GM18505 (cell line): ENCODE measurements around the gene DNAJB14.

ENCODE experiments used
- ATAC-seq: cut with Tn5 transposase; IDR thresholded peaks from one replicate; pipeline ENCODE4 v1.9.1; 2021; ENCODE audit not compliant: unreplicated experiment
- POLR2A ChIP-seq: IDR thresholded peaks from 4 replicates; pipeline ENCODE4 v1.6.1; 2011; ENCODE audit warnings: borderline replicate concordance; ENCODE audit not compliant: insufficient read depth, insufficient read length; ENCODE audit errors: extremely low read depth

The DNAJB14 gene

DNA sequence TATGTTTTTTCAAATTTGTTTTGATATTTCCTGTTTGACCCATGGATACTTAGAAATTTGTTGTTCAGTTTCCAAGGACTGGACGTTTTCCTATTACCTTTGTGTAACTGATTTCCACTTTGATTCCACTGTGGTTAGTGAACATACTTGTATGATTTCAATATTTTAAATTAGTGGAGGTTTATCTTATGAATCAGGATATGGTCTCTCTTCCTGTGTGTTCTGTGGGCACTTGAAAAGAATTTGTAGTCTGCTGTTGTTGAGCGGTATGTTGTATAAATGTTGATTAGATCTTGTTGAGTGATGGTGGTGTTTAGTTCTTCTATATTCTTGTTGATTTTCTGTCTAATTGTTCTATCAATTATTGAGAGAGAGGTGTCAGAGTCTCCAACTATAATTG lies 31.0 kb downstream of the DNAJB14 start:
- ATAC-seq: no peak
- no peak for TF ChIP-seq POLR2A

DNA sequence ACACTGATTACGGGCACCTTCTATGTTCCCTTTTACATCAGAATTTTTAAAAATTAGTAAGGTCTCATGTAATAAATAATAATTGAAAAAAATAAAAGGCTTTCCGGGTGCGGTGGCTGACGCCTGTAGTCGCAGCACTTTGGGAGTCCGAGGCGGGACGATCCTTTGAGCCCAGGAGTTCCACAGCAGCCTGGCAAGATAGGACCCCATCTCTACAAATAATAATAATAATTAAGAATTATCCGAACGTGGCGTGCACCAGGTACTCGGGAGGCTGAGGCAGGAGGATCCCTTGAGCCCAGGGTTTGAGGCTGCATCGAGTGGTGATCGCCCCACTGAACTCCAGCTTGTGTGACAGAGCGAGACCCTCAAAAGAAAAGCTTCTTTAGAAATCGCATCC lies 51.4 kb downstream of the DNAJB14 start:
- TF ChIP-seq POLR2A: no peak
- ATAC-seq: no peak

DNA sequence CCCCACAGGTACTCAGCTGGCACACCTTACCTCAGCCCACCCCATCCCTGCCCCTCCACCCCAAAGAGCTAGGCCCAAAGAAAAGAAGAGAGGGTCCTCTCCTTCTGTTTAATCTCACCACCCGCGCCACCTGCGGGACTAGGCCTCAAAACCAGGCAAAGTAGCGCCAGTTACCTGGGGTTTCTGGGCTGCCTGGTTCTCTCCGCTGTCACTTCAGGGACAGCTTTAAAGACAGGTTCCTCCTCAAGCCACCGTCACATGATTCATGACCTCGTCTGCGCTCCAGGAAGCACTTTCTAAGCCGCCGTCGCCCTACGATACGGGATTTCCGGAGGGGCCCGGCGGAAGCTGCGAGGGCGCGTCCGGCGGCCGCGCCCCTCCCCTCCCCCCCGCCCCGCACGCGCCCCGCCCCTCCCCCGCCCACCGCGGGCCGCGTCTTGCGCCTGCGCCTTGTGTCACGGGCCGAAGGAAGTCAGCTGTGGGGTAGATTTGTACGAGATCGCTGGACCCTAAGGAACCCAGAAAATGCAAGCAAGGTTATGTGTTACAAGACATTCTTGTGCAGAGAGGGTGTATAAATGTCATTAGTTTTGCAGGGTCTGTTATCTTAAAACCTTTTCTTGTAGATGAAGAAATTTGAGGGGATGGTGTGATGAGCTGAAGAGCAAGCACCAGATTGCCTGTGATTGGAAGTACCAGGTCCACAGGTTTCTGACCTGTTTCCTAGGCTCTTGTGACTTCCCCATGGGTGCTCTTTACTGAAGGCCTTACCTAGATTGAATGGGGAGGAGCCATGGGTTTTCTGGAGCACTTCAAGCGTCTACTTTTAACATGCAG lies 52.0 kb downstream of the DNAJB14 start, which contains the start of gene LAMTOR3:
LAMTOR3 (minus strand) TSS at position 267 of the 837 bp plus-strand sequence. CDS start 464 bp downstream, outside the sequence.
- peak; percentile 71 for TF ChIP-seq POLR2A
- ATAC-seq: peak; percentile 100

DNA sequence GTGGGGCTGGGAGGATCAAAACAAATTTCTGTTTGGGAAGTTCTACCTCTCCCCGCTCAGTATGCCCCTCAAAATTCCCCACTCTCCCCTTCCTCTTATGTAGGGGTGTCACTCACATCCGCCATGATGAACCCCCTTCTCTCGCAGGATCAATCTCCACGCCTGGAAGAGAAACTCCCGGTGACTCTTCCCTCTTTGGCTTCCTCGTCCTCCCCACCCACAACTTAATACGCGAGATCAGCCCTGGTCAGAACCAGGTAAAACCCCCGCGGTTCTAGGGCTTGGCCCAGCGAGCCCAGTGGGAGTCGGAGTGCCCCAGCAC lies 52.6 kb downstream of the DNAJB14 start:
- no peak for TF ChIP-seq POLR2A

DNA sequence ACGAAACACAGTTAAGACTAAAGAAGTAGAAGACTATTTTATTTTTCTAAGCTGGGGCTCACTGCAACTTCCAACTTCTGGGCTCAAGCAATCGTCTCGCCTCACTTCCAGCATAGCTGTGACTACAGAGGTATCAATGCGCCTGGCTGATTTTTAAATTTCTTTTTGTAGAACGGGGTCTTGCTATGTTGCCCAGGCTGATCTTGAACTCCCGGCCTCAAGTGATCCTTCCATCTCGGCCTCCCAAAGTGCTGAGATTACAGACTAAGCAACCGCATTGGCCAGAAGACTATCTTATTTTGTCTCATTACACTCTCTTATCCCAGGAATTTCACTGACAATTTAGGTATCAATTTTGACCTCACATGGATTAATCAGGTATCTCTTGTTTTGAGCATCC lies 53.4 kb downstream of the DNAJB14 start:
- no peak for TF ChIP-seq POLR2A
- ATAC-seq: no peak

More for the DNA sequence above, 52.6 kb downstream of the DNAJB14 start:
- ATAC-seq: no peak

DNA sequence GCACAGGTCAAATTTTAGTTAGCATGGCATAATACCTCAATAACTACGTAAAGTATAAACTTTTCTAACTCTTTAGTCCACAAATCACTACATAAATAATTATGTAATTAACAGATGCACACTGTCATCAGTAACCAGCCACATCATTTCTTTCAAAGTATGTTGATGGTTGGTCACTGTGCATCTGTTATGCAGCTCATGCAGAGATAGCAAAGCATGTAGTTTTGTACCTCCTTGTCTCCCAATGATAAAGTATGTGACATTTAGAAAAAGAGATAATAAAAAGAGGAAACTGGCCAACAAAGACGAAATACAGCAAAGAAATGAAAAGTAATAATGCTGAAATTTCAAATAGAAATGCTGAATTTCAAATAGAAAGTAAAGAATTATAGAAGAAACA lies 55.1 kb downstream of the DNAJB14 start:
- ATAC-seq: no peak
- no peak for TF ChIP-seq POLR2A

DNA sequence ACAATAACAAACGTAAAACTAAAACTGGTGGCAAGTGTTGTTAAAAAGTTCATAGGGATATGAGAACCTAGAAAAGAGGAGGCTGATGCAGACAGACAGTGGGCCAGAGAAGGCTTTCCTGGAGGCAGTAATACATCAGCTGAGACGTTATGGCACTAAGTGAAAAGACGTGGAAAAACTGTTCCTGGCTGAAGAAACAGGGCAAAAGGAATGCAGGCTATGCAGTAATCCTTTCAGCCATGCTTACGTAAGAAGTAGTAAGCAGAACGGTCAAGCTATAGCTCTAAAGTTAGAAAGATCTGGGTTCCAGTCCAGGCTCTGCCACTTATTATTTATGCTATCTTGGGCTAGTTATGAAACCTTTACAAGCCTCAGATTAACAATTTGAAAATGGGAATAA lies 58.6 kb downstream of the DNAJB14 start:
- no peak for TF ChIP-seq POLR2A
- no peak for ATAC-seq

DNA sequence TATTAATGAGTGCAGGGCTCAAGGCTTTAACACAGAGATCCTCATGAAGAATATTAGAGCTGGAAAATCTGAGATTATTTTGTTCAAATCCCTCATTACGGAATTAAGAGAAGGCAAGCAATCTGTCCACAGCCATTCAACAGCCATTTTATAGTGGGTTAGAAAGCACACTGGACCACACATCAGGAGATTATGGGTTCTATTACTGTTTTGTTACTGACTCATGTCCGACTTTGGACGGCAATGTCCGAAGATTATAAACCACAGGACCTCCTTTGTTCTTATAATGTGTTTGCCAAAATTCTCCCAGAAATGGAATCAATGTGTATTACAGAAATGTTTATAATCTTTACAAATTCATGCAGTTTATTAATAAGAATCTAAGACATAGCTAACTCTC lies 60.3 kb downstream of the DNAJB14 start:
- no peak for TF ChIP-seq POLR2A

DNA sequence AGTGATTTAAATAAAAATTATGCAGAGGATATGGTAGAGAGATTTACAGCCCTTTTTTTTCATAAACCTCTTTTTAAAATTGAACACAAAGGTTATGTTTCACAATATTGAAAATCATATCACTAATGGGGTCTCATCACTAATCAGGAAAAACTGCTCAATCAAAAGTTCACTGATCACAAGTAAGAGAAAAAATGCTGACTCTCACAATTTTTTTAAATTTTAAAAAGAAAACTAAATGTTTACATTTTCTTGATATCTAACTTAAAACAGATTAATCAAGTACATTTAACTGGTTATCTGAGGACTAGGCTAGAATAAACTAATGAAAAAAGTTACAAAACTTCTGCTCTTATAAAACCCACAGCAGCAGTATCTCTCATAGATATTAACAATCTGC lies 60.7 kb downstream of the DNAJB14 start:
- no peak for ATAC-seq

More for the DNA sequence above, 60.3 kb downstream of the DNAJB14 start:
- ATAC-seq: no peak

DNA sequence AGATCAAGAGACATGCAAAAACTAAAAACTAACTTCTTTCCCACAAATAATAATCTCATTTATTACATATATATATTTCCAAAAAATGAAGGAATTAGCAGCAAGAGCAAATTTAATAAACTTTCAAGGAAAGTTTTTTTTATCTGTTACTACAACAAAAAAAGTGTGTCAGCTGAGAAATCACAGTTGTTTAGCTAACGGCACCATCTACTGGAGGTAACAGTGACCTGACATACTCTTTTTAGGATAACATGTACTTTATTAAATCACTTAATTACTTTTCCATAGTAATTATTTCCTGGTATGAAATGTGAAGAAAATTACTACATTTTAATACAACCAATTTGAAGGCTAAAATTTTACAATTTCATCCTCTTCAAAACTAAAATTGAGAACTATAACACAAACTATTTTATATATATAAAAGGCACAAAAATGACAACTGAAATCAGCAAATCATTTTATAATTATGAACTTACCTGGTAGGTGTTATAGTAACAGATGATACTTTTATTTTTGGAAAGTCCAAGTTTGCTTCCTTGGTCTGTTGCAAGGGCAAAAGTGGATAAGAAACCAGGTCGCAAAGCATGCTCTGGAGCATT lies 61.3 kb downstream of the DNAJB14 start:
- ATAC-seq: peak; percentile 64
- no peak for TF ChIP-seq POLR2A

More for the DNA sequence above, 60.7 kb downstream of the DNAJB14 start:
- TF ChIP-seq POLR2A: no peak

DNA sequence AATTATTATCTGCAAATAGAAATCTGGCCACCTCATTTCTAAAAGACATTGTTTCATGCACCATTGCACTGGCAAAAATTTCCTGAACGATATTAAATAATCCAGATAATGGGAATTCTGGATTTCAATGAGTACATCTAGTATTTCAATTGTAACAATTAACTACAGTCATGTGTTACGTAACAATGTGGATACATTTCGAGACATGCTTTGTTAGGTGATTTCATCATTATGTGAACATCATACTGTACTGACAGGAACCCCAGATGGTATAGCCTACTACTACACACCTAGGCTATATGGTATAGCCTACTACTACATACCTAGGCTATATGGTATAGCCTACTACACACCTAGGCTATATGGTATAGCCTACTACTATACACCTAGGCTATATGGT lies 67.0 kb downstream of the DNAJB14 start:
- no peak for ATAC-seq
- TF ChIP-seq POLR2A: no peak

DNA sequence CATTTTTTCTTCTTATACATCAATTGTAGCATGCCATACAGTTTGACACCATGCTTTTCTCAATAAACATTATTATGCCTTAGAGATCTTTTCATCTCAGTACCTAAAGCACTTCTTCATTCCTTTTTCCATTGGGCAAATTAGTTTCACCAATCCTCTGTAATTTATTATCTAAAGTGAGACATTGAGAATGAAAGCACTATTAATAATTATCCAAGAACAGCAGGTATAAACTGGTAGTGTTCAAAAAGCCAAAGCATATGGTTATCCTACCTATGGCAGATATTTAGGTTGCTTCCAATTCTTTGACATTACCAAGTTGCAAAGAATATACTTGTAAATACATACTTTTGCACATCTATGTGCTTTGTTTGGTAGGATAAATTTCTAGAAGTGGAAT lies 67.8 kb downstream of the DNAJB14 start:
- ATAC-seq: no peak
- TF ChIP-seq POLR2A: no peak

DNA sequence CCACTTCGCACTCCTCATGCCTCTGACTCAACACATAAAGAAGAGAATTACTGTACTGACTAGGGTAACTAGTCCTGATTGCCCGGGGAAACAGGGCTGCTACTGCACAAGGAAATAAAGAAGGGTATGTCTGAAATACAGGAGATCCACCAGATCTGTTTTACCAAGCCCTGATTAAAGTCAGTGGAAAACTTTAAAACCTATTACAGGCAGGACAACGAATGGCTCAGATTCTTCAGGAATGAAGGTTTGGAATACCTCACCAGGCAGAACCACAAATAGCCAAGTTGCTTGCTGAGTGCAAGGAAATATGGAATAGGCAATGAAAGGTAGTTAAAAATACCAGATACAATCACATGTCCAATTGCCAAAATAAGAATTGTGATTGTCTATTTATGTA lies 69.5 kb downstream of the DNAJB14 start:
- no peak for ATAC-seq
- no peak for TF ChIP-seq POLR2A

DNA sequence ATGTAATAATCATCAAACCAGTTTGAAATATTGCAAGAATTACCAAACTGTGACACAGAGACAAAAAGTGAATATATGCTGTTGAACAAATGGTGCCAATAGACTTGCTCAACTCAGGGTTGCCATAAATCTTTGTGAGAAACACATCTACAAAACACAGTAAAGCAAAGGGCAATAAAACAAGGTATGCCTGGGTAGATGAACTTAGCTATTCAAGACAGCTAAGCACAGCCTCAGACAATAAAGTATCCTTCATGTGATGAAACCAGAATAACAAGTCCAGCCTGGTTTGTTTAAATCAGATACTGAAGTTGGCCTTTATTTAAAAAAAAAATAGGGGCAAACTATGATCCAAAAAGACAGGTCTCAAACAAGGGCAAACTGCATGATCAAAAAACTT lies 71.3 kb downstream of the DNAJB14 start:
- ATAC-seq: no peak
- no peak for TF ChIP-seq POLR2A

DNA sequence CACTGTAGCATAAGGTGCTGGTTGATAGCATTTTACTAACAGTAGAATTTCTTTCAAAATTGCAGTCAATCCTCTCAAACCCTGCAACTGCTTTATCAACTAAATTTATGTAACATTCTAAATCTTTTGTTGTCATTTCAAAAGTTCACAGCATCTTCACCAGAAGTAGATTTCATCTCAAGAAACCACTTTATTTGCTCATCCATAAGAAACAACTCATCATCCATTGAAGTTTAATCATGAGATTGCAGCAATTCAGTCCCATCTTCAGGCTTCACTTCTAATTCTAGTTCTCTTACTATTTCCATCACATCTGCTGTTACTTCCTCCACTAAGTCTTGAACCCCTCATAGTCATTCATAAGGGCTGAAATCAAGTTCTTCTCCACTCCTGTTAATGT lies 73.8 kb downstream of the DNAJB14 start:
- ATAC-seq: no peak
- no peak for TF ChIP-seq POLR2A

DNA sequence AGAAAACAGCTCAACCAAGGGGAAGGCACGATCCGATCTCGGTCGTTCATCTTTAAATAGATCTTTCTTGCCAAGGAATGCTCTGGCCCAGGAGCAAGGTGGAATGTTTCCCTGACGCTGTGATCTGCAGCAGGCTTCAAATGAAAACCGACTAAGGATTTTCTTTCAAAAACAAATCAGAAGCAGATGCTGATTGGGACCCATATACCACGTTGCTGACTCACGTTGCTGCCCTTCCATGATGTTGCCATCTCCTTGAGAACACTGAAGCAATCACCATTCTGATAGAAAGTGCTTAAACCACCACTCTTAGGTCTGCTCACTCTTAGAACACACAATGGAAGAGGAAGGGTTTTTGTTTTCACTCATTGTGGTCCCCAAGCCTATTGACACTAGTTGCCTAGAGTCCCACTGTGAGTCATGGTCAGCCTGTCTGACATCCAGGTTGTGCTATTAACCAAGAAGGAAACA lies 78.3 kb downstream of the DNAJB14 start:
- ATAC-seq: no peak
- no peak for TF ChIP-seq POLR2A
